Measurements from ENCODE around the gene FXYD7. TPM values are rescaled to one million over a fixed set of nuclear protein-coding genes. Genes with fewer than 3 reads are reported as not detected.
A peak's percentile ranks its signal among the peaks of the same experiment; 100 is the strongest.
"Not testable (repeated sequence)": the region's sequence is repeated elsewhere in the genome, so short reads cannot be mapped to it uniquely, and the experiment has no call there.

The FXYD7 gene
- polyA plus RNA-seq, 6 donors from 2014 or later: 2.0 to 4.5 (median 3.4) TPM

DNA sequence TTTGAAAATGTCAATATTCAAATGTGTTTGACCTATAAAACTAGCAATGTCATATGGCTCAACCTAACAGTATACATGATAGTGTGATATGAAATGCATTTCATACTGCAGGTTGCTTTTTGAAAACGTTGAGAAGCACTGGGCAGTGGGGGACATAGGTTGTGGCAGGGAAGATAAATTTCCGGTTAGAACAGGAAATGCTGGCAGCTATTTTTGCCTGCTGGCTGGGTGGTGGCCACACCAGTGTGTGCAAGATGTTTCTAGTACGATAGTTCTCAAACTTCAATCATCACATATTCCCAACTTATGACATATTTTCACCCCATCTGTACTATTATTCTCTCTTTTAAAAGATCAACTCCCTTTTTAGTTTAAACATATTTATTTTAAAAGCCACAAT is 28.7 kb downstream of the FXYD7 start:
- Mint-ChIP-seq H3K4me3 (peak overlapping the region in 4 of 8 donors; percentile 48 to 82 (median 57)), H3K9me3 (no peaks in the 10 kb centered on the region), H3K27me3 (no peaks in the 10 kb centered on the region), H3K36me3 (peaks cover 8% of the 10 kb centered on the region in 2 donors), H3K27ac (peak overlapping the region in 5 of 6 donors; percentile 85 to 94 (median 87)), H3K4me1 (peaks cover 24 to 42% (median 35%) of the 10 kb centered on the region in 3 donors)
- ATAC-seq (ENCODE audit: low read depth in 2 of 2): peak in 1 of 2 donors; percentile 32
- DNase-seq: no peak

DNA sequence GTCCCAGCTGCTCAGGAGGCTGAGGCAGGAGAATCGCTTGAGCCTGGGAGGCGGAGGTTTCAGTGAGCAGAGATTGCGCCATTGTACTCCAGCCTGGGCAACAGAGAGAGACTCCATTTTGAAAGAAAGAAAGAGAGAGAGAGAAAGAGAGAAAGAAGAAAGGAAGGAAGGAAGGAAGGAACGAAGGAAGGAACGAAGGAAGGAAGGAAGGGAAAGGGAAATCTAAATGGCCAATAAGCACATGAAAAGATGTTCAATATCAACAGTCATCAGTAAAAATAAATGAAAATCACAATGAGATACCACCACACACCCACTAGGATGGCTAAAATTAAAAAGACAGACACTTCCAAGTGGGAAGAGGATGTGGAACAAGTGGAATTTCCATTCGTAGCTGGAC is 31.2 kb downstream of the FXYD7 start:
- Mint-ChIP-seq H3K27ac (peak overlapping the region in 2 of 6 donors; percentile 3 to 85), H3K36me3 (peaks cover 2 to 8% of the 10 kb centered on the region in 2 donors), H3K27me3 (no peaks in the 10 kb centered on the region), H3K4me1 (peaks cover 9 to 36% (median 13%) of the 10 kb centered on the region in 3 donors), H3K9me3 (no peaks in the 10 kb centered on the region), H3K4me3 (no peak overlapping the region)
- ATAC-seq (ENCODE audit: low read depth in 2 of 2) (no peak), DNase-seq (no peak)

DNA sequence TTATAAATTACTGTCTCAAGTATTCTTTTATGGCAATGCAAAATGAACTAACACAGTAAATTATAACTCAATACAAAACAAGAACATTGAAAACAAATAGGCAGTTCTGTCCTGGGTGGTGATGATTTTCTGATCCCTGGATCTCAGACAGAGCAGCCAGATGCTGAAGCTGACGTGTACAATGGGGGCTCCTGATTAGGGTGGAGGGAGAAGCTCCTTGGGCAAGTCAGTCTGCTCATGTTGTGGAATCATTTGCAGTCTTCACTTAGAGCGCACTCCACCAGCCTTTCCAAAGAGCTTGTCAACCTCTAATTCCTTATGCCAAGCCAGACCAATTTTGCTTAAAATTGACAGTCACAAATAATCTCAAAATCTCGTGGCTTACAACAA is 33.1 kb downstream of the FXYD7 start:
- Mint-ChIP-seq H3K4me3 (no peak overlapping the region), H3K36me3 (no peaks in the 10 kb centered on the region), H3K27ac (peak overlapping the region in 4 of 6 donors; percentile 79 to 92 (median 83)), H3K4me1 (peaks cover 9 to 39% (median 18%) of the 10 kb centered on the region in 3 donors), H3K9me3 (no peaks in the 10 kb centered on the region), H3K27me3 (no peaks in the 10 kb centered on the region)
- no peak for ATAC-seq (ENCODE audit: low read depth in 2 of 2)
- DNase-seq: no peak

DNA sequence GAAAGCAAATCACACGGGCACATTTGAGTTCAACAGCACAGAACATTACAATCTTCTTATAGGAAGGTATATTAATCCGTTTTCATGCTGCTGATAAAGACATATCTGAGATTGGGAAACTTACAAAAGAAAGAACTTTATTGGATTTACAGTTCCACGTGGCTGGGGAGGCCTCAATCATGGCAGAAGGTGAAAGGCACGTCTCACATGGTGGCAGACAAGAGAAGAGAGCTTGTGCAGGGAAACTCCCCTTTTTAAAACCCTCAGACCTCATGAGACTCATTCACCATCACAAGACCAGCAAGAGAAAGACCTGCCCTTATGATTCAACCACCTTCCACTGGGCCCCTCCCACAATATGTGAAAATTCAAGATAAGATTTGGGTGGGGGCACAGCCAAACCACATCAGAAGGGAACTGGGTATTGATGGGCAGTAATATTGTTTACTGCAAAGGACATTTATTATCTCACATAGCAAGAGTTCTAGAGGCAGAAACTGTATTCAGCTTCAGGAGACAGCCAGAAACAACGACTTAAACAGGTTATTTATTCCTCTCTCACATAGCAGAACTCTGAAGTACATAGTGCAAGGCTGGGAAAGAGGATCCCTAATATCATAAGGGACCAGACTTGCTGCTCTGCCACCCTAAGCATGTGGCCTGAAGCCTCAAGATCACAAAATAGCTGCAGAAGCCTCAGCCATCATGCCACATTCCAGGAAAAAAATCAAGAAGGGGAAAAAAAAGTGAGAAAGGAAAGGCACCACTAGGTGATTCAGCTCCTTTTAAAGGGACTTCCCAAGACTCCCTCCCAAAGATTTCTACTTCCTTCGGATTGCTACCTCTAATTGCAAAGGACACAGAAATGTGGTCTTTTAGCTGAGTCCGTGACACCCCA is 34.6 kb downstream of the FXYD7 start:
- DNase-seq (no peak), ATAC-seq (ENCODE audit: low read depth in 2 of 2) (peak; percentile 23 to 25)
- no peaks in the 10 kb centered on the region for H3K27me3 Mint-ChIP-seq
- peaks cover 0 to 1% of the 10 kb centered on the region in 2 donors for H3K36me3 Mint-ChIP-seq
- H3K9me3 Mint-ChIP-seq: peaks cover 0 to under 1% (median 0%) of the 10 kb centered on the region in 7 donors
- H3K27ac Mint-ChIP-seq: peak overlapping the region in 2 of 6 donors; percentile 42 to 79
- no peak overlapping the region for H3K4me3 Mint-ChIP-seq
- peaks cover 0 to 29% (median 20%) of the 10 kb centered on the region in 3 donors for H3K4me1 Mint-ChIP-seq

DNA sequence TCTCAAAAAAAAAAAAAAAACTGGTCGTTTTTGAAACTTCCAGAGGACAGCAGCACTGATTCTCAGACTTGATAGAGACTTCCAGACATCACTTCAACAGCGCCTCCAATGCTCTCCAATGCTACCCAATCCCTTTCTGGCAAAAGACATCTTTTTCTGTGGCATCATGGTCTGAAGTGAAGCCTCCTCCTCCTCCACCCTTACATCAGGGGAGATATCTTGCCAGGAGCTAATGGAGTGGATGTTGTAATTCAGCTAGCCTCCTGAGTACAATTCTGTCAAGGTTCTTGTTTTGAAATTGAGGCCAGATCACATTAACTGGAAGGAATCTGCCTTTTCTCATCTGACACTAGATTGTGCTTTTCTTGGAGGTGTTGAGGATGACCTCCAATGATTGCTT is 35.6 kb downstream of the FXYD7 start:
- H3K4me1 Mint-ChIP-seq: peaks cover 0 to 30% (median 25%) of the 10 kb centered on the region in 3 donors
- peaks cover 0 to 9% of the 10 kb centered on the region in 2 donors for H3K36me3 Mint-ChIP-seq
- DNase-seq (no peak), ATAC-seq (ENCODE audit: low read depth in 2 of 2) (no peak)
- no peak overlapping the region for H3K4me3 Mint-ChIP-seq
- H3K27ac Mint-ChIP-seq: peak overlapping the region in 1 of 6 donors; percentile 48
- no peaks in the 10 kb centered on the region for H3K27me3 Mint-ChIP-seq
- peaks cover 0 to 5% (median 0%) of the 10 kb centered on the region in 7 donors for H3K9me3 Mint-ChIP-seq

DNA sequence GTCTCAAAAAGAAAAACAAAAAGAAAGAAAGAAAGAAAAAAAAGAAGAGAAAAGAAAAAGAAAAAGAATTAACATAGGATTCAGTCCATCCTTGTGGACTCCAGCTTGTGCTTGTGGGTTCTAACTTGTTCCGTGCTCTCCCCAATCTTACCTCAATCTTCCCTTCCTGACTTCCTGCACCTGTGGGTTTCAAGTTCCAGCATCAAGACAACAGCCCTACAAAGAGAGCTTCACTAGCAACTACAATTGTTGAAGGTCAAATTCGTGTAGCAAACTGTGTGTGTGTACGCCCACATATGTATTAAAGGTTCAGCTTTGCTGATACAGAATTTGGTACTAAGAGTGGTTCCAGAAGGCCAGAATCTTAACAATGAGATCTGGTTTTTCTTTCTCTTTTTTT is 36.8 kb downstream of the FXYD7 start:
- ATAC-seq (ENCODE audit: low read depth in 2 of 2) (no peak), DNase-seq (no peak)
- H3K27me3 Mint-ChIP-seq: no peaks in the 10 kb centered on the region
- H3K4me3 Mint-ChIP-seq: no peak overlapping the region
- H3K4me1 Mint-ChIP-seq: peaks cover 0 to 25% (median 25%) of the 10 kb centered on the region in 3 donors
- H3K36me3 Mint-ChIP-seq: peaks cover 0 to 9% of the 10 kb centered on the region in 2 donors
- peak overlapping the region in 1 of 6 donors; percentile 49 for H3K27ac Mint-ChIP-seq
- H3K9me3 Mint-ChIP-seq: peaks cover 0 to 15% (median 7%) of the 10 kb centered on the region in 7 donors

DNA sequence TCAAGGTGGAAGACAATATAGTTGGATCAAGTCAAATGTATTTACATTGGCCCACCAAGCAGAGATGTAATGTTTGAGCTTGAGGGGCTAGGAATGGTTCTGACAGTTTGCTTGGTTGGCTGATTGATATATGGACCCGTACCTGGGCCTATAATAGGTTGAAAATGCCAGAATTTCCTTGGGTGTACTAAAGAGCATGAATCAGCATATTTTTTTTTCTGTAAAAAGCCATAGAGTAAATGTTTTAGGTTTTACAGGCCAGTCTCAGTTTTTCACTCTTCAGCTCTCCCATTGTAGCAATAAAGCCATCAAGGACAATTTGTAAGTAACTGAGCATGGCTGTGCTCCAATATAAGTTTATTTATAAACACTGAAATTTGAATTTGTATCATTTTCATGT is 38.3 kb downstream of the FXYD7 start:
- Mint-ChIP-seq H3K4me3 (no peak overlapping the region), H3K36me3 (peaks cover 0 to 9% of the 10 kb centered on the region in 2 donors), H3K4me1 (peaks cover 0 to 20% (median 17%) of the 10 kb centered on the region in 3 donors), H3K9me3 (peaks cover 0 to 18% (median 7%) of the 10 kb centered on the region in 7 donors), H3K27me3 (no peaks in the 10 kb centered on the region), H3K27ac (no peak overlapping the region)
- ATAC-seq (ENCODE audit: low read depth in 2 of 2) (no peak), DNase-seq (no peak)

DNA sequence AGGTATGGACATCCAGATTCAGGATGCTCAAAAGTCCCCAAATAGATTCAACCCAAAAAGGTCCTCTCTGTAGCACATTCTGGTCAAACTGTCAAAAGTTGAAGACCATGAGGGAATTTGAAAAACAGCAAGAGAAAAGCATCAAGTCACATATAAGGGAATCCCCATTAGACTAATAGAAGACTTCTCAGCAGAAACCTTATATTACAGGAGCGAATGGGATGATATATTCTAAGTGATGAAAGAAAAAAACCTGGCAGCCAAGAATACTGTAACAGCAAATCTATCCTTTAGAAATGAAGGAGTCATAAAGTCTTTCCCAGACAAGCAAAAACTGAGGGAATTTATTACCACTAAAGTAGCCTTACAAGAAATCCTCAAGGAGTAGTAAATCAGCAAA is 41.2 kb downstream of the FXYD7 start:
- DNase-seq (no peak), ATAC-seq (ENCODE audit: low read depth in 2 of 2) (no peak)
- Mint-ChIP-seq H3K9me3 (peaks cover 0 to 18% (median 7%) of the 10 kb centered on the region in 7 donors), H3K36me3 (peaks cover 0 to 9% of the 10 kb centered on the region in 2 donors), H3K4me1 (peaks cover 3 to 19% (median 9%) of the 10 kb centered on the region in 3 donors), H3K27me3 (no peaks in the 10 kb centered on the region), H3K27ac (peak overlapping the region in 1 of 6 donors; percentile 26), H3K4me3 (no peak overlapping the region)

DNA sequence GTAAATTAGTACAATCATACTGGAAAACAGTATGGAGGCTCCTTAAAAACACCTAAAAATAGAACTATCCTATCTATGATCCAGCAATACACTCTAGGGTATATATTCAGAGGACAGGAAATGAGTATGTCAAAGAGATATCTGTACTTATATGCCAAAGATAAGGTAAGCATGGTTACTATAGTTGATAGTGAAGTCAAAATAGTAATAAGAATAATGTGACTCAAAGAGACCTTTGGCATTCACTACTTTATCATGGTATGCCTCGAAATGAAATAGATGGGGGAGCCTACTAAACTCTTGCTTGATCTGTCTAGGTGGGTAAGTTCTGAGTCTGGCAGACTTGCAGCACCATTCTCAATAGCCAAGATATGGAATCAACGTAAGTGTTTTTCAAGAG is 41.8 kb downstream of the FXYD7 start:
- ATAC-seq (ENCODE audit: low read depth in 2 of 2): no peak
- H3K4me1 Mint-ChIP-seq: peaks cover 3 to 13% (median 7%) of the 10 kb centered on the region in 3 donors
- DNase-seq: no peak
- no peaks in the 10 kb centered on the region for H3K27me3 Mint-ChIP-seq
- peaks cover 0 to 9% of the 10 kb centered on the region in 2 donors for H3K36me3 Mint-ChIP-seq
- H3K9me3 Mint-ChIP-seq: peaks cover 0 to 18% (median 7%) of the 10 kb centered on the region in 7 donors
- no peak overlapping the region for H3K4me3 Mint-ChIP-seq
- peak overlapping the region in 1 of 6 donors; percentile 4 for H3K27ac Mint-ChIP-seq

DNA sequence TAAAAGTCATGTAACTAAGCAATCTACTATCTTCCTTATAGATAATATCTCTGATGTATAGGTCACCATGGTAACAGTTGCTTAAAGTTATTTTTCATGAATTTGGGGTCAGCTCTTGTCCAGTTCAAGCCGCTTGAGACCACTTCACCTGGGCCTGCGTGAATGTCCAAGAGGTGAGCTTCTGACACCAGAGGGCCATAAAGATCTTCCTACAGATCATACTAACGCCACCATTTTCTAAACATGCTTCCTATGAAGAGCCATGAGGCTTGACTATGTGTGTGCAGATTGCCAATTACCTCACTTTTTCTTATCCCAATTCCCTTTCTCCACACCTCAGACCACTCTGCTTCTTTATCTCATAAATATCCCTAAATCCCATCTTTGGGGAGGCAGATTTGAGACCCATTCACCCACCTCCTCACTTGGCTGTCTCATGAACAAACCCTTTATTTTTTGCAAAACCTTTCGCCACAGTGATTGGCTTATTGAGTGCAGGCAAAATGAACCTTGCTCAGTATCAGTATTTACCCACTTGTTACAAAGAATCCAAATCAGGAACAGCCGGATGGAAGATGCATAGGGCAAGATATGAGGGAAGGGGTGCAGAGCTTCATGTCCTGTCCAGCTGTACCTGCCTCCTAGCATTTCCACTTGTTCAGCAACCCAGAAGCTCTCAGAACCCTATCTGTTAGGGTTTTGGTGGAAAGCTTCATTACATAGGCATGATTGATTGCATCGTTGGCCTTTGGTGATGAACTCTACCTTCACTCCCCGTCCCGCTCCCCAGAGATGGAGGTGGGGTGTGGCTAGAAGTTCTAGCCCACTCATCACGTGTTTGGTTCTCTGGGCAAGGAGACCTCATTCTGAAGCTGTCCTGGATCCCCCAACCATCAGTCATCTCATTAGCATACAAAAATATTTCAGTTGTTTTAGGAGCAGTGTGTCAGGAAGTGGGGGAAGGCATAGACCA is 51.2 kb downstream of the FXYD7 start:
- peak overlapping the region in 4 of 6 donors; percentile 12 to 86 (median 60) for H3K27ac Mint-ChIP-seq
- peaks cover 9 to 15% (median 13%) of the 10 kb centered on the region in 3 donors for H3K4me1 Mint-ChIP-seq
- no peak for DNase-seq
- H3K4me3 Mint-ChIP-seq: peak overlapping the region in 1 of 8 donors; percentile 7
- ATAC-seq (ENCODE audit: low read depth in 2 of 2): no peak
- no peaks in the 10 kb centered on the region for H3K36me3 Mint-ChIP-seq
- peaks cover 0 to 4% (median 0%) of the 10 kb centered on the region in 3 donors for H3K27me3 Mint-ChIP-seq
- H3K9me3 Mint-ChIP-seq: peaks cover 0 to 4% (median 0%) of the 10 kb centered on the region in 7 donors

DNA sequence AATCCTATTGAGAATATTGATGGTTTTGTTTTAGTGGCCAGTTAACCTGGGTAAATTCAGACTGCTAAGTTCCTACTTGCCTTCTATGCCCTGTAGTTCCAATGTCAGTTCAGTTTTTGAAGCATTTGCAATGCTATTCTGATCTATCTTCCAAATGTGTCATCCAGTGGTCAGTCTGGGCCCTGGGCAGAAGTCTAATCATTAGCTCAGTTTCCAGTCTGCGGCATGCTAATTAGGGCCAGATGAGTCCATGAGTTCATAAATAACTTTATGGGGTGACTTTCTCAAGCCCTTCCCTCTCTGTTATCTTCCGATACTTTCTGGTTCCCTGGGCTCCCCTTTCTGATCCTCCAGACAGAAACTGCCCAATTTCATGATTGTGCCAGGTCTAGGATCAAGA is 52.8 kb downstream of the FXYD7 start:
- no peak for DNase-seq
- Mint-ChIP-seq H3K27ac (no peak overlapping the region), H3K27me3 (peaks cover 0 to 4% (median 0%) of the 10 kb centered on the region in 3 donors), H3K4me3 (no peak overlapping the region), H3K4me1 (peaks cover 9 to 15% (median 13%) of the 10 kb centered on the region in 3 donors), H3K36me3 (no peaks in the 10 kb centered on the region), H3K9me3 (peaks cover 0 to 4% (median 0%) of the 10 kb centered on the region in 7 donors)
- no peak for ATAC-seq (ENCODE audit: low read depth in 2 of 2)

DNA sequence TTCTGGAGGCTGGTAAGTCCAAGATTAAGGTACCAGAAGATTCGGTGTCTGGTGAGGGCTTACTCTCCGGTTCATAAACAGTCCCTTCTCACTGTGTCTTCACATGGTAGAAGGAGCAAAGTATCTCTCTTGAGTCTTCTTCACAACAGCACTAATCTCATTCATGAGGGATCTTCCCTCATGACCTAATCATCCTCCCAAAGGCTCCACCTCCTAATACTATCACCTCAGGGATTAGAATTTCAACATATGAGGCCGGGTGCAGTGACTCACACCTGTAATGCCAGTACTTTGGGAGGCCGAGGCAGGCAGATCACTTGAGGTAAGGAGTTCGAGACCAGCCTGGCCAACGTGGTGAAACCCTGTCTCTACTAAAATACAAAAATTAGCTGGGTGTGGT is 53.8 kb downstream of the FXYD7 start:
- not testable (repeated sequence) for H3K36me3 Mint-ChIP-seq

DNA sequence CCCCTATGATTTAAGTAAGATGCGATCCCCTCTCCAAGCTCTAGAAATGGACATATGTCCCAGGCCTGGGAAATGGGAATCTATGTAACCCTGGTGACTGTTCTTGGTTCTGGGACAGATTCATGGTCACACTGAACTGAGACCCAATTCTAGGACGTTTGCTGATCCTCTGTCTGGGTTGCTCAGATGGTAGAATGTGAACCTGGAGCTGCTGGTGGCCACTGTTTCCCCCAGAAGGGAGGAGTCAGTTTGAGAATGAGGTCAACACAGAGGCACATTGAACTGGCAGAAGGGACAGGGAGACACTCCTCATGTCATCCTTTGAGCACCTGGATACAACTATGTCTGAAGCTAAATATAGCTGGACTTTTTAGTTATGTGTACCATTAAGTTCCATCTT is 56.4 kb downstream of the FXYD7 start:
- DNase-seq: no peak
- no peak for ATAC-seq (ENCODE audit: low read depth in 2 of 2)
- Mint-ChIP-seq H3K36me3 (no peaks in the 10 kb centered on the region), H3K9me3 (no peaks in the 10 kb centered on the region), H3K27ac (no peak overlapping the region), H3K4me1 (peaks cover 23 to 31% (median 24%) of the 10 kb centered on the region in 3 donors), H3K27me3 (peaks cover 0 to 4% (median 0%) of the 10 kb centered on the region in 3 donors), H3K4me3 (no peak overlapping the region)

More for the DNA sequence above, 53.8 kb downstream of the FXYD7 start:
- DNase-seq; ATAC-seq (ENCODE audit: low read depth in 2 of 2); H3K9me3 Mint-ChIP-seq; H3K4me3 Mint-ChIP-seq; H3K27me3 Mint-ChIP-seq: not testable (repeated sequence)
- Mint-ChIP-seq H3K27ac (peak overlapping the region in 2 of 6 donors; percentile 10 to 44), H3K4me1 (peaks cover 13 to 20% (median 14%) of the 10 kb centered on the region in 3 donors)
